Amniotic stem cell (primary cell): ENCODE data around the gene ADCY6.

Experiments
- DNase-seq: peaks from one replicate; lab custom pipeline; 2025; lab: John Stamatoyannopoulos, UW

ADCY6 gene

GRCh38 chr12:48788854-48789775 lies at the start of gene ADCY6:
Gene ADCY6 (minus strand): TSS chr12:48789089. CDS start chr12:48783434, 5,655 bp downstream.
- peak; percentile 28 for DNase-seq

- no peak for DNase-seq
Observed at GRCh38 chr12:48838048-48838447, 49.2 kb upstream of the ADCY6 start.

GRCh38 chr12:48832321-48833060 lies 43.6 kb upstream of the ADCY6 start:
- no peak for DNase-seq

- DNase-seq, result no peak
Observed at GRCh38 chr12:48831257-48831656, 42.4 kb upstream of the ADCY6 start.

GRCh38 chr12:48828841-48829575 lies 40.1 kb upstream of the ADCY6 start:
- no peak for DNase-seq

GRCh38 chr12:48828293-48828692 lies 39.4 kb upstream of the ADCY6 start:
- no peak for DNase-seq

- DNase-seq, result no peak
Observed at GRCh38 chr12:48827513-48828096, 38.7 kb upstream of the ADCY6 start.

GRCh38 chr12:48827026-48827425 lies 38.1 kb upstream of the ADCY6 start:
- no peak for DNase-seq

- DNase-seq, result no peak
Observed at GRCh38 chr12:48826209-48826855, 37.4 kb upstream of the ADCY6 start.

GRCh38 chr12:48824905-48825304 lies 36.0 kb upstream of the ADCY6 start:
- DNase-seq, result no peak

- DNase-seq, result no peak
Observed at GRCh38 chr12:48824112-48824511, 35.2 kb upstream of the ADCY6 start.

- DNase-seq, result no peak
Observed at GRCh38 chr12:48823281-48823680, 34.4 kb upstream of the ADCY6 start.

- no peak for DNase-seq
Observed at GRCh38 chr12:48822711-48823110, 33.8 kb upstream of the ADCY6 start.

- no peak for DNase-seq
Observed at GRCh38 chr12:48822139-48822538, 33.2 kb upstream of the ADCY6 start.

- DNase-seq, result no peak
Observed at GRCh38 chr12:48819986-48820725, 31.3 kb upstream of the ADCY6 start.

GRCh38 chr12:48818831-48819590 lies 30.1 kb upstream of the ADCY6 start:
- no peak for DNase-seq

- peak; percentile 40 for DNase-seq
Observed at GRCh38 chr12:48817873-48818830, 29.3 kb upstream of the ADCY6 start, which contains the start of gene CACNB3. Gene CACNB3 (plus strand): TSS chr12:48818496. CDS start chr12:48818930, 434 bp downstream.

- DNase-seq, result no peak
Observed at GRCh38 chr12:48816143-48816854, 27.4 kb upstream of the ADCY6 start.
